HG03469 (cell line): ENCODE data around the gene AFF3.
"Not testable (repeated sequence)": the region's sequence is repeated elsewhere in the genome, so short reads cannot be mapped to it uniquely, and the experiment has no call there.

Experiments
- ATAC-seq: cut with Tn5 transposase; IDR thresholded peaks from one replicate; pipeline ENCODE4 v1.9.1; 2021; ENCODE audit warnings: mild to moderate bottlenecking, moderate library complexity, moderate number of reproducible peaks; ENCODE audit not compliant: unreplicated experiment

The AFF3 gene

GRCh38 chr2:99806758-99807157 is 335.6 kb downstream of the AFF3 start:
- no peak for ATAC-seq

GRCh38 chr2:99805930-99806476 is 336.4 kb downstream of the AFF3 start:
- no peak for ATAC-seq

- ATAC-seq = no peak
Measured at GRCh38 chr2:99803846-99804245, 338.5 kb downstream of the AFF3 start.

GRCh38 chr2:99802734-99803133 is 339.7 kb downstream of the AFF3 start:
- ATAC-seq = no peak

GRCh38 chr2:99801327-99801901 is 341.0 kb downstream of the AFF3 start:
- no peak for ATAC-seq

GRCh38 chr2:99797475-99797874 is 344.9 kb downstream of the AFF3 start:
- ATAC-seq = no peak

GRCh38 chr2:99794414-99794813 is 348.0 kb downstream of the AFF3 start:
- no peak for ATAC-seq

GRCh38 chr2:99793022-99793421 is 349.4 kb downstream of the AFF3 start:
- ATAC-seq = no peak

- no peak for ATAC-seq
Measured at GRCh38 chr2:99789849-99790248, 352.5 kb downstream of the AFF3 start.

- no peak for ATAC-seq
Measured at GRCh38 chr2:99787769-99788382, 354.5 kb downstream of the AFF3 start.

- no peak for ATAC-seq
Measured at GRCh38 chr2:99786636-99787390, 355.6 kb downstream of the AFF3 start.

GRCh38 chr2:99784946-99785345 is 357.4 kb downstream of the AFF3 start:
- no peak for ATAC-seq

GRCh38 chr2:99784282-99784681 is 358.1 kb downstream of the AFF3 start:
- no peak for ATAC-seq

GRCh38 chr2:99780276-99780675 is 362.1 kb downstream of the AFF3 start:
- ATAC-seq = no peak

- ATAC-seq = no peak
Measured at GRCh38 chr2:99779276-99779675, 363.1 kb downstream of the AFF3 start.

- no peak for ATAC-seq
Measured at GRCh38 chr2:99777656-99778290, 364.6 kb downstream of the AFF3 start.

- no peak for ATAC-seq
Measured at GRCh38 chr2:99776906-99777646, 365.3 kb downstream of the AFF3 start.

GRCh38 chr2:99776206-99776905 is 366.0 kb downstream of the AFF3 start:
- ATAC-seq = no peak

- ATAC-seq = no peak
Measured at GRCh38 chr2:99775585-99775984, 366.8 kb downstream of the AFF3 start.

- ATAC-seq = not testable (repeated sequence)
Measured at GRCh38 chr2:99773642-99774041, 368.7 kb downstream of the AFF3 start.
